Measurements from ENCODE around the gene TP53TG5.

- TF ChIP-seq POLR2A (IDR thresholded peaks at IDR 0.05), result no peak
- TF ChIP-seq, protein P1, sequence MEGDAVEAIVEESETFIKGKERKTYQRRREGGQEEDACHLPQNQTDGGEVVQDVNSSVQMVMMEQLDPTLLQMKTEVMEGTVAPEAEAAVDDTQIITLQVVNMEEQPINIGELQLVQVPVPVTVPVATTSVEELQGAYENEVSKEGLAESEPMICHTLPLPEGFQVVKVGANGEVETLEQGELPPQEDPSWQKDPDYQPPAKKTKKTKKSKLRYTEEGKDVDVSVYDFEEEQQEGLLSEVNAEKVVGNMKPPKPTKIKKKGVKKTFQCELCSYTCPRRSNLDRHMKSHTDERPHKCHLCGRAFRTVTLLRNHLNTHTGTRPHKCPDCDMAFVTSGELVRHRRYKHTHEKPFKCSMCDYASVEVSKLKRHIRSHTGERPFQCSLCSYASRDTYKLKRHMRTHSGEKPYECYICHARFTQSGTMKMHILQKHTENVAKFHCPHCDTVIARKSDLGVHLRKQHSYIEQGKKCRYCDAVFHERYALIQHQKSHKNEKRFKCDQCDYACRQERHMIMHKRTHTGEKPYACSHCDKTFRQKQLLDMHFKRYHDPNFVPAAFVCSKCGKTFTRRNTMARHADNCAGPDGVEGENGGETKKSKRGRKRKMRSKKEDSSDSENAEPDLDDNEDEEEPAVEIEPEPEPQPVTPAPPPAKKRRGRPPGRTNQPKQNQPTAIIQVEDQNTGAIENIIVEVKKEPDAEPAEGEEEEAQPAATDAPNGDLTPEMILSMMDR (IDR thresholded peaks at IDR 0.05), result no peak
Observed at GRCh38 chr20:45340236-45340847, 37.8 kb downstream of the TP53TG5 start.

All from uterus (tissue), 2 donors.